Kidney tubule cell (primary cell): ENCODE data around the gene PRM2.

Experiments used
- DNase-seq: peaks from one replicate; pipeline ENCODE4 v3.0.0-alpha.2; 2018; ENCODE audit warnings: low spot score

Gene PRM2, protein sequence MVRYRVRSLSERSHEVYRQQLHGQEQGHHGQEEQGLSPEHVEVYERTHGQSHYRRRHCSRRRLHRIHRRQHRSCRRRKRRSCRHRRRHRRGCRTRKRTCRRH

DNA sequence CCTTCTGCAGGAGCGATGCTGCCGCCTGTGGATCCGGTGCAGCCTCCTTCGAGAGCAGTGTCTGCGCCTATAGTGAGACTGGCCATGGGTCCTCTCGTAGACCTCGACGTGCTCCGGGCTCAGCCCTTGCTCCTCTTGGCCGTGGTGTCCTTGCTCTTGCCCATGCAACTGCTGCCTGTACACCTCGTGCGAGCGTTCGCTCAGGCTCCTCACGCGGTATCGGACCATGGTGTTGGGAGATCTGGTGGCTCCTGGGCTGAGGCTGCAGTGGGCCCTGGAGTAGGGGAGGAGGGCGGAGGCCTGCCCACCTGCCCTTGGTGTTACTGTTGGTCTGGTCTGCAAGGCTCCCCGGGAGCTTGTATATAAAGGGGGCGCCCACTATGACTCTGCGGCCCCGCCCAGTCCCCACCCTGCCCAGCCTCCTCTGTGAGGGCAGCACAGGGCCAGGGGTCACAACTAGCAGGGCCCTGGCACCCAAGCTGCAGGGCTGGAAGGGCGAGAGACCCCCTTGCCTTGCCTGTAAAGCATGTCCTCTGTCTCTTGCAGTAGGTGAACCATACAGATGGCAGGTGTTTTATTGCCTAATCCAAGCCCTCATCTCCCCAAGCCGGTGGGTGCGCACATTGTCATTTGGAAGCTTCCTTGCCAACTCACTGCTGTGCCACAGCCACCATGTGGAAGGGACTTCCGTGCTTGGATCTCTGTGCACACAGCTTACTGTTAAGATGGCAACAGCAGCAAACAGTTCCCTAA, at the start of gene PRM2:
PRM2 (minus strand) TSS at position 338 of the 753 bp plus-strand sequence; CDS start at position 228, 110 bp downstream.
- DNase-seq: no peak

DNA sequence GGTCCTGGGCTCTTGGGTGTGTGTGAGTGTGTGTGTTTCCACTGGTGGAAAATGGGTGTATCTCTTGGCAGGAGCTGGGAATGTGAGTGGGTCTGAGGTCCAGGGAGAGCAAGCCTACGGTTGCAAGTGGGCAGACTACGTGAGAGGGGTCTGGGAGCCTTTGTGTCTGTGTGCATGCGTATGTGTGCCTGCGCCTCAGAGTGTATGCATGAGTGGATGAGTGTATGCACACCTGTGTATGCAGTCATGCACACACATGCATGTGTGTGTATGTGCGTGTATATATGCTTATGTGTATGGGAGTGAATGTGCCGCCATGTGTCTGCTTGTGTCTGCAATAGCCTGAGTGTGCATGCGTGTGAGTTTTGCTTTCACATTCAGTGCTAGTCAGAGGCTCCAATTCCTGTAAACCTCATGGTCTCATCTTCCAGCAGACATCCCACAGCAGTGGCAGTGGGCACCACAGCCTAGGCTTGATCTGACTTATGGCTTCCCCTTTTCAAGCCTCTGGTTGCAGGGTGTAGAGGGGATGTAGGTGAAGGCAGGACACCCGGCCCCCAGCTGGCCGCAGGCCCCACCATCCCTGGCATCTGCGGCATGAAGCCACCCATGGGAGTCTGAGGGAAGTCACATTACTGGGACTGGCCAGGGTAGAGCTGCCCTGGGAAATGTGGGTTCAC, 49.3 kb upstream of the PRM2 start:
- DNase-seq: no peak

DNA sequence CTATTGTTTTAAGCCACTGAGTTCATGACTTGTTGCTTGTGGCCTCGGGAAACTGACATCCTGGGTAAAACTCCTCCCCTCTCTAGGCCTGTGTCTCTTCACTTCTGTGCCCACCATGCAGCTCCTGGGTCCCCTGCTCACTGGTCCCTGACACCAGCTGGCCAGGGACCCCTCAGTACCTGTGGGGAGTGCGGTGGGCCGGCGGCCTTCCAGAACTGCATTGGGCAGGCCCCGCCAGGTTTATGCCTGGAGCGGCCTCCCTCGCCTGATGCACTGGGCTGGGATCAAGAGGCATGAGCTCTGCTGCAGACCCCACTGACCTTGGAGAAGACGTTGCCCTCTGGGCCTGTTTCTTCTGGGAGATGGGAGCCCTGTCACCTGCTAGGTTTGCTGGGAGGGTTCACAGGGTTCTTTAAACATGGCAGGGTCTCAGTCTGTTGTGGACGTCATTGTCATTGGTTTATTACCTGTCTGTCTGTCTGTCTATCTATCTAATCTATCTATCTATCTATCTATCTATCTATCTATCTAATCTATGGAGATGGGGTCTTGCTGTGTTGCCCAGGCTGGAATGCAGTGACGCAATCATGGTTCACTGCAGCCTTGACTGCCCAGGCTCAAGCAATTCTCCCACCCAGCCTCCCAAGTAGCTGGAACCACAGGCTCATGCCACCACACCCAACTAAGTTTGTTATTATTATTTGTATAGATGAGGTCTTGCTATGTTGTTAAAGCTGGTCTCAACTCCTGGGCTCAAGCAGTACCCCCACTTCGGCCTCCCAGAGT, 47.5 kb upstream of the PRM2 start:
- no peak for DNase-seq

DNA sequence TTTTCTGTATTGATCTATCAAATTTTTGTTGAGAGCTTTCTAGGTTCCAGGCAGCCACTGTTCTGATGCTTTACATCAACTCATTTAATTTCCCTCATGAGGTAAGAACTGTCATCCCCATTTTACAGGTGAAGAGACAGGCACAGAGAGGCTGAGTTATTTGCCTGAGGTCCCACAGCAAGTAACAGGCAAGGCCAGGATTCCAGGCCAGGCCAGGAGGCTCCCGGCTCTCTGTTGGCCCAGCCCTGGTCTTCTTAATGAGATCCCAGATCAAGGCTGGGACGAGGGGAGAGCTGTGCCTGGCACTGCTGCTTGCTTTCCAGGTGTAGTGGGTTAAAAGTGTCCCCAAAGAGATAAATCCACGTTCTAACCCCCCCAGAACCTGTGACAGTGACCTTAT, 46.5 kb upstream of the PRM2 start:
- no peak for DNase-seq

DNA sequence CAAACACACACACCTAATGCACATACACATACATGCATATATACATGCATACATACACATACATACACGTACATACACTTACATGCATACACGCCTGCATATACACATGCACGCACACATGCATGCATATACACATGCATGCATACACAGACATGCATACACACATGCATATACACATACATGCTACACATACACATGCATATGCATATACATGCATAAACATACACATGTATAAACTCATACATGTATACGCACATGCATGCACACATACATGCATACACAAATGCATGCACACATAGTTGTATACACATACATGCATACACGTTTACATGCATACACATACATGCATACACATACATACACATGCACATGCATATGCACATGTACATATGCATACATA, 45.4 kb upstream of the PRM2 start:
- DNase-seq: no peak

DNA sequence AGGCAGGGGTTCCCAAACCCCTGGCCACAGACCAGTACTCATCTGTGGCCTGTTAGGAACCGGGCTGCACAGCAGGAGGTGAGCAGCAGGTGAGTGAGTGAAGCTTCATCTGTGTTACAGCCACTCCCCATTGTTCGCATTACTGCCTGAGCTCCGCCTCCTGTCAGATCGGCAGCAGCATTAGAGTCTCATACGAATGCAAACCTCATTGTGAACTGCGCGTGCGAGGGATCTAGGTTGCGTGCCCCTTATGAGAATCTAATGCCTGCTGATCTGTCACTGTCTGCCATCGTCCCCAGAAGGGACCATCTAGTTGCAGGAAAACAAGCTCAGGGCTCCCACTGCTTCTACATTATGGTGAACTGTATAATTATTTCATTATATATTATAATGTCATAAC, 43.9 kb upstream of the PRM2 start:
- DNase-seq: no peak

DNA sequence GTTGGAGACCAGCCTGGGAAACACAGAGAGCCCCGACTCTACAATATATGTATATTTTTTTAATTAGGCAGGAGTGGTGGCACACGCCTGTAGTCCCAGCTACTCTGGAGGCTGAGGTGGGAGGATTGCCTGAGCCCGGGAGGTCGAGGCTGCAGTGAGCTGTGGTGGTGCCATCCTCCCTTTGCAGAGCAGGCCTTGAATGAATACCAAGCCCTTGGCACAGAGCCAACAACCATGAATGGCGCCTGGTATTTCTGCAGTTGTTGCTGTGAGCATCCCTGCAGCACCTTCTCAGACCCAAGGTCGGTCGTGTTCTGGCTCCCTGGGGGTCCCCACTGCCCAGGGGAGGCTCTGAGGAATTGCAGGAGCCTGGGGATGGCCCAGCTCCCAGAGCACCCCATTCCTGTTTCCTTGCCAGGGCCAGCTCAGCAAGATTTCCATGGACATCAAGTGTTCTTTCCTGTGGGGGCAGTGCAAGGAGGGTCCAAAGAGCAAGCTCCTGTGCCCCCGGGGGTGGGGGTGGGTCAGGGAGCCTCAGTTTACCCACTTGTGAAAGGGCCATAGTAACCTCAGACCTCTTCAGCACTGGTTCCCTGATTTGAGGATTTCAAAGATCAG, 43.4 kb upstream of the PRM2 start:
- DNase-seq: peak; percentile 49

DNA sequence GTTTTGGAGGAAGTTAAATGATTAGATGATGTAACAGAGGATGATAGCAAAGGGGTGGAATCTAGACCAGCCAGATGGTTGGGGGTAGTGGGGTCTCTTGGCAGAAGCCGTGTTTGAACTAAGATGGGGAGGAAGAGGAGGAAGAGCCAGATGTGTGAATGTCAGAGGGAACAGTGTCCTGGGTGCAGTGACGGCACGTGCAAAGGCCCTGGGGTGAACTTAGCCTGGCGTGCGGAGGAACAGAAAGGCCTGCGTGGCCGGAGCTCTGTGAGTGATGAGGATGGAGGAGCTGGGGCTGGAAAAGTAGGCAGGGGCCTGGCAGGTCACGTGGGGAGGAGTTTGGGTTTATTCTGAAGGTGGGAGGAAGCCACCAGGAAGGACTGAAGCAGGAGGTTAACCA, 42.5 kb upstream of the PRM2 start:
- no peak for DNase-seq

DNA sequence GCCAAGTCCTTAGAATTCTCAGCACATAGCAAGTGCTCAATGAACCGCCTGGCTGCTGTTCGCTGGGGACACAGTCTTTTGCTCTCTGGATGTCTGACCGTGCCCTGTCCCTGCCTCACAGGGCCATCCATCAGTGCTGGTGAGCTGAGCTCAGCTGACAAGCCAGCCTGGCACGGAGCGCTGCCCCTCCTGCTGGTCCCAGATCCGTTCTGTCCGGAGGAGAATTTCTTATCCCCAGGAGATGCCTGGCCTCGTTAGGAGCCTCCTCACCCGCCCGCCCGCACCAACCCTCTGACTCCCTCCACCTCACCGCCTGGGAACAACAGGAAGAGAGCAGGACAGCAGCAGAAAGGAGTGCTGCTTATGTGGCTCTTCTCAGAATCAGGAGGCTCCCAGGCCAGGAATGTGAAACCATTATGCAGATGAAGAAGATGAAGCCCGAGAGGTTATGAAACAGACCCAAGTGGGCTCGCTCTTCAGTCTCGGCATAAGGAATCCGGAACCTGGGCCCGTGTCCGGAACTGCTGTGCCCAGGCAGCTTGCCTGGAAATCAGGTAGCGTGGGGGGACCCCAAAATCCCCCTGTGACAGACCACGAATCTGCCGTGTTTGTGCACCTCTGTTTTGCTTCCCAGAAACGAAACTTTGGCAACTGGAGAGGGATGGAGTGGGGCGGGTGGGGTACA, 40.2 kb upstream of the PRM2 start:
- DNase-seq: peak; percentile 57

DNA sequence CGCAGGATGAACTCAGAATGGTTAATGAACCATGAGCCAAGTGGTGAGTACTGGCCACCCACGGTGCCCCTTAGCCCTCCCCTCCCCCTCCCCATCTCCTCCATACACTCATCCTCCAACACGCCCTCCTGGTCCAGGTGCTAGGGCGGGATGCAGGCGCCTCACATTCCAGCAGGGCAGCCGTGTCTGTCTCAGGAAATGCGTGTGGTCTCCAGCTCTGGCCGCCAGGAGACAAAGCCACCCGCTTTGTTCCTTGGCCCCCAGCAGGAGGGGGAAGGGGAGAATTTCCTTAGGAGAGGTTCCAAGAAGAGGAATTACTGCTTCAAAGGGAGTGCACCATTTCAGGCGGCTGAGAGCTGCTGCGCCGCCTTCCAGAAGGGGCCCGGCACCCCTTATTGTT, 39.2 kb upstream of the PRM2 start:
- DNase-seq: peak; percentile 98

DNA sequence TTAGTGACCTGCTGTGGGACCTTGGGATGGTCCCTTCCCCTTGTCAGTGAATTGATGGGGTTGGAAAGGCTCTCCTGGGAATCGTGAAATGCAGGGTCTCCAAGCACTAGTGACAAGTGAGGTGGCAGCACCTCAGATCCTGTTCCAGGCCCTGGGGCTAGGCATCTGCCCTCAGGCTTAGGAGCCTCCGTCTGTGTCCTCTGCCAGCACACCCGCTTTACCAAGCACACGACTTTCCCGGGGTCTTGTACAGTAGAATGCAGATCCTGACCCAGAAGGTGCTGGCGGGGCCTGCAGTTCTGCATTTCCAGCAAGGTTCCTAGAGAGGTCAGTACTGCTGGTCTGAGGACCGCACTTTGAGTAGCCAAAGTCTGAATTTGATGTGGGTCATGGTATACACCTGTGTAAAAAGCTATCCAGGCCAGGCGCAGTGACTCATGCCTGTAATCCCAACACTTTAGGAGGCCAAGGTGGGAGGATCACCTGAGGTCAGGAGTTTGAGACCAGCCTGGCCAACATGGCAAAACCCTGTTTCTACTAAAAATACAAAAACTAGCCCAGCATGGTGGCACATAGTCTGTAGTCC, 38.1 kb upstream of the PRM2 start:
- DNase-seq: no peak

DNA sequence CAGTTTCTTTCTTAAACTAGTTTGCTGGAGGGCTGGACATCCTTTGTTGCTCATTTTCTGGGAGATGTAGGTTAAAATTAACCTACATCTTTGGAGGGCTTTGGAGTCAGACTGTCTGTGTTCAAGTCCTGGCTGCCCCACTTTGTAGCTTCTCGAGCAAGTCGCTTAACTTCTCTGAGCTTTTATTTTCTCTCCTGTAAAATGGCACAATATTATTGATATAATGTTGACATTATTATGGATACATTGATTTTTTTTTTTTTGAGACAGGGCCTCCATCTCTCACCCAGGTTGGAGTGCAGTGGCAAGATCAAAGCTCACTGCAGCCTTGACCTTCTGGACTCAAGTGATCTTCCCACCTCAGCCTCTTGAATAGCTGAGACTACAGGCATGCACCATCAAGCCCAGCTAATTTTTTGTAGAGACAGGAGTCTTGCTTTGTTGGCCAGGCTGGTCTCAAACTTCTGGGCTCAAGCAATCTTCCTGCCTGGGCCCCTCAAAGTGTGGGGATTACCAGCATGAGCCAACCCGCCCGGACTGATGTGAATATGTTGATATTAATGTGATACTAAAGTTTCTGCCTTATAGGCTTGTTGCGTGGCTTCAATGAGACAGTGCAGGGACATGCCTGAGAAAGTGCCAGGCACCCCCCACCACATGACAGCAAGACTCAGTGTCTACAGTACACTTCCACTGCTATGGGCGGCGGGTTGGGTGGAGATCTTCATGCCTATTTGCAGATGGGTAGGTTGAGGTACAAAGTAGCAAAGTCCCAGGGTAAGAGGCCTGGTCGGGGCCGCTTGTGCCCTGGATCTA, 37.4 kb upstream of the PRM2 start:
- no peak for DNase-seq

DNA sequence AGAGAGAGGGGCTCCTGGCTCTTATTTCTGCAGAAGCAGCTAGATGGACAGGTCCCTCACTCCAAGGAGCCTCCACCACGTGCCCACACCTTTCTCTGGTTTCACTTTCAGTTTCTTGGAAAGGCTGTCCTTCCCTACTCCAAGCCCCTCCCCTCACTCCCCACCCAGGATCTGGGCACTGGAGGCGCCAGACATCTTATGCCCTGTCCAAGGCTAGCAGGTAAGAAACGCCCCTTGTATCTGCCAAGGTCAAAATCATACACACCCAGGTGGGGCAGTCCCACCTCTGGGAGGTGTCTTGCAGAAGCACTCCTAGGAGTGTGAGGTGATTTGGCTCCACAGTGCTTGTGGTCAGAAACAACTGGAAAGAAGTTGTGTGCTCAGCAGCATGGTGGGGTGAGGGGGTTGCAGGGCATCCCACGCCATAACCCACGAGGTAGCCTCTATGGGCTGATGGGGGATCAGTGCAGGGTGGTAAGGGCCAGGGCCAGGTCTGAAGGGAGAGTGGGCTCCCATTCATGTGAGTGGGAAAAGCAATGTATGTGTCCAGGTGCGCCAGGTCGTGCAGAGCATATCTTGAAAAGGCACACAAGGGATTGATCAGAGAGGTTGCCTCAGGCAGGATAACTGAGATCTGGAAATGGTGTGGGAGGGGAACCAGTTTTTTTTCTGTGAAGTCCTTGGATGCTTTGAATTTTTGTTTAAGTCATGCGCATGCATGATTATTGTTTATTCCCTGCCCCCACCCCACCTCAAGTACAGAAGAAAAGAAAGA, 36.6 kb upstream of the PRM2 start:
- peak; percentile 47 for DNase-seq

DNA sequence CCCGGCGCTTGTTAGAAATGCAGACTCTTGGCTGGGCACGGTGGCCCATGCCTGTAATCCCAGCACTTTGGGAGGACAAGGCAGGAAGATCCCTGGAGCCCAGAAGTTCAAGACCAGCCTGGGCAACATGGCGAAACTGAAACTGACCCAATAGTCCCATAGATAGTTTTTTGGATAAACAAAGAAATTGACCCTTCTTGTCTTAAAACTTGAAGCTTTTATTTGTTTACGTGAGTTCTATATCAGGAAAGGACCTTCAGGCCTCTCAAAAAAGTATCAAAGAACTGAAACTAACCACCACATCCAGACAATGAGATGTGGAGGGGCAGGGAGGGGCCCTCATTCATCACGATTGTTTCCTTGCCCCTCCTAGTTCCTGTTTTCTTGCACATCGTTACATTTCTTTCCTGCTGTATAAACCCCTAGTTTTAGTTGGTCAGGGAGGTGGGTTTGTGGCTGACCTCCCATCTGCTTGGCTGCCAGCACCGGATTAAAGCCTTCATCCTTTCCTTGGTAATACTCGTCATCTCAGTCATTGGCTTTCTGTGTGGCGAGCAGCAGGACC, 34.8 kb upstream of the PRM2 start:
- no peak for DNase-seq

DNA sequence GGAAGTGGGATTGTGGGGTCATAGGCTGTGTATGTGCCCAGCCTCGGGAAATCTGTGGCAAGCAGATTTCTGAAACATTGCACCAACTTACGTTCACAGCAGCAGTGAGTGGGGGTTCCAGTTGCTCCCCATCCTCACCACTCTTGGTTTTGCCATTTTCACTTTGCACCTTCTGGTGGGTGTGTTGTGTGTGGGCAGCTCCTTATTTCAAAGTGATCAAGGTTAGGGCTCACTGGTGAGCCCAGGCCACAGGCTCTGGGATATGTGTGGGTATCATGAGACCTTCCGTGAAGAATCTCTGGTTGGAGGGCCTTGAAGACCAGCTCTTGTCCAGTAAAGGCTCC, 34.3 kb upstream of the PRM2 start:
- no peak for DNase-seq

DNA sequence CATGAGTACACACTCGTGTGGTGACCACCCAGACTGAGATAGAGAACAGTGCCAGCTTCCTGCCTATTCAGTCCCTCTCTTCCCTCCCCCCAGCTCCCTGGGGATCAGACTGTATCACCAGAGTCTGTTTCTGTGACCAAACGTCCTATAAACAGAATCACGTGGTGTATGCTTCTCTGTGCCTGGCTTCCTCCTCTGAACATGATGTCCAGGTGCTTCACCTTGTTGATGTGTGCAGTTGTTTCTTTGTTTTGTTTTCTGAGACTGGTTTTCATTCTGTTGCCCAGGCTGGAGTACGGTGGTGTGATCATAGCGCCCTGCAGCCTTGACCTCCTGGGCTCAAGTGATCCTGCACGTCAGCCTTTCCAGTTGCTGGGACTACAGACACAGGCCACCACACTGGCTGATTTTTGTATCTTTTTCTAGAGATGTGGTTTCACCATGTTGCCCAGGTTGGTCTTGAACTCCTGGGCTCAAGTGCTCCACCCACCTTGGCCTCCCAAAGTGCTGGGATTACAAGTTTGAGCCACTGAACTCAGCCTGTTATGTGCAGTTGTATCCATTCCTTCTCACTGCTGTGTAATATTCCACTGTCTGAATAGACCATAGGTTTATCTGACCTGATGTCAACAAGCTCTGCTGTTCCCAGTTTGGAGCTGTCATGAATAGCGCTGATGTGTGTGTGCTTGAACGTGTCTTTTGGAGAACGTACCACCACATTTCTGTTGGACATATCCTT, 33.8 kb upstream of the PRM2 start:
- no peak for DNase-seq

DNA sequence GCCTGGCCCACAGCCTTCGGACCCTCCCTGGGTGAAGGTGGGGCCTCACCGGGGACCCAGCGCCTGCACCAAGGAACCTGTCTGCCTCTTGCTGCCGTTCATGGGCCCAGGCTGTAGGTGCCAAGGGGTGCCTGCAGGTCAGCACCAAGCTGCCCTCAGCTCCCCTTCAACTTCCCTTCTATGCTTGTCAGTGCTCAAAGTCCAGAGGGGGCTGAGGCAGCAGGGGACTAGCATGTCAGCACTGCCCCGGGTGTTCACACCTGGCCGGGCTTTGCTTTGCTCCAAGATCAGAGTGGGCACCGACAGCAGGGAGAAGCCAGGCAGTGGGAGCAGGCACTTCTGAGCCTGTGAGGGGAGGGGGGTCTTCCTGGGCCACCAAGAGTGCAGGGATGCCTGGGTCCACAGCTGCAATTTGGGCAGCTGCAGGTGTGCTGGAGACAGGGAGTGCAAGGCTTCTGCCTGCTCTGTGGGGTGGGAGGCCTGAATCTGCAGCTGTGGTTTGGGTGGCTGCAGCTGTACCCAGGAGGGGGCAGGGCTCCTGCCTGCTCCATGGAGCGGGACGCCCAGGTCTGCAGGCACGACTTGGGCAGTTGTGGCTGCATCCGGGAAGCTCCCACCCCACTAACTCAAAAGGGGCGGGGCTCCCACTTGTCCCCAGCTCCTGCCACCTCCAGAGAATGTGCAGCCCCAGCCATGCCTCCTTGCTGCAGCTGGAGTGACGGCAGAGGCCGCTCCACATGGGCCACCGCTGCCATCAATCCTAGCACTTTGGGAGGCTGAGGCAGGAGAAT, 32.4 kb upstream of the PRM2 start:
- DNase-seq: peak; percentile 74
